ENCODE measurements around the gene NT5DC3.

- TF ChIP-seq POLR2A (IDR thresholded peaks at IDR 0.05; ENCODE audit: low read length) (no peak), GATA1 (IDR thresholded peaks at IDR 0.05; ENCODE audit: low read depth, low read length) (no peak)
These were observed 75.0 kb downstream of the NT5DC3 start for GRCh38 chr12:103766028-103766427.

Data from erythroblast (primary cell).